Coronary artery (tissue), 2 donors: ENCODE measurements around the gene ZNF474.

Source experiments
- DNase-seq: peaks from one replicate; pipeline ENCODE4 v3.0.0-alpha.2; 2017; ENCODE audit warnings: low spot score
- H3K27ac ChIP-seq, 2 donors: fragments of 200-600 bp; sonication (generic); one replicate each; pipeline ENCODE4 v1.5.1; 2016 to 2019
- H3K4me3 ChIP-seq: fragments of 200-600 bp; sonication (generic); 2 replicates; pipeline ENCODE4 v1.5.1; 2016; ENCODE audit warnings: mild to moderate bottlenecking, moderate library complexity
- TF ChIP-seq, protein P1 (sequence below): fragments of 200-600 bp; sonication (generic); IDR thresholded peaks from one replicate; pipeline ENCODE4 v1.5.1; 2019; ENCODE audit warnings: antibody characterized with exemption

ZNF474 gene

DNA sequence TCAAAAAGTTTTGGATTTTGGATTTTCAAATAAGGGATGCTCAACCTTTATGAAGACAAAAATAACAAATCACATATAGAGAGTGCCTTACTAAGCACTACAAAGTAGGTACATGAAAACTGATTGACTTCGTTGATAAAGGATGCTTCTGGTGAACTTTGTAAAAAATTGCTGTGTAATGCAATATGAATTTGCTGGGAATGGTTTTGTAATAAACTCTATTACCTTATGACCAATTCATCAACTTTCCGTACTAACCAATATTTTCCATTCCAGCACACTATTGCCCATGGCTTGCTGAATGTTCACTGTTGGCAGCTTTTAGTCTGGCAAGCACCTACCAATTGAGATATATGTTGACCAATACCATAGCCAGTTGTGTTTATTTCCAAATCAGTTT lies 23.4 kb upstream of the ZNF474 start:
- TF ChIP-seq, protein P1, sequence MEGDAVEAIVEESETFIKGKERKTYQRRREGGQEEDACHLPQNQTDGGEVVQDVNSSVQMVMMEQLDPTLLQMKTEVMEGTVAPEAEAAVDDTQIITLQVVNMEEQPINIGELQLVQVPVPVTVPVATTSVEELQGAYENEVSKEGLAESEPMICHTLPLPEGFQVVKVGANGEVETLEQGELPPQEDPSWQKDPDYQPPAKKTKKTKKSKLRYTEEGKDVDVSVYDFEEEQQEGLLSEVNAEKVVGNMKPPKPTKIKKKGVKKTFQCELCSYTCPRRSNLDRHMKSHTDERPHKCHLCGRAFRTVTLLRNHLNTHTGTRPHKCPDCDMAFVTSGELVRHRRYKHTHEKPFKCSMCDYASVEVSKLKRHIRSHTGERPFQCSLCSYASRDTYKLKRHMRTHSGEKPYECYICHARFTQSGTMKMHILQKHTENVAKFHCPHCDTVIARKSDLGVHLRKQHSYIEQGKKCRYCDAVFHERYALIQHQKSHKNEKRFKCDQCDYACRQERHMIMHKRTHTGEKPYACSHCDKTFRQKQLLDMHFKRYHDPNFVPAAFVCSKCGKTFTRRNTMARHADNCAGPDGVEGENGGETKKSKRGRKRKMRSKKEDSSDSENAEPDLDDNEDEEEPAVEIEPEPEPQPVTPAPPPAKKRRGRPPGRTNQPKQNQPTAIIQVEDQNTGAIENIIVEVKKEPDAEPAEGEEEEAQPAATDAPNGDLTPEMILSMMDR: no peak
- DNase-seq: no peak
- Histone ChIP-seq H3K4me3 (no peak overlapping the region), H3K27ac (no peak overlapping the region)

GRCh38 chr5:122107016-122107415 lies 22.3 kb upstream of the ZNF474 start:
- no peak overlapping the region for H3K27ac ChIP-seq
- no peak overlapping the region for H3K4me3 ChIP-seq
- TF ChIP-seq, protein P1: no peak
- DNase-seq: no peak

DNA sequence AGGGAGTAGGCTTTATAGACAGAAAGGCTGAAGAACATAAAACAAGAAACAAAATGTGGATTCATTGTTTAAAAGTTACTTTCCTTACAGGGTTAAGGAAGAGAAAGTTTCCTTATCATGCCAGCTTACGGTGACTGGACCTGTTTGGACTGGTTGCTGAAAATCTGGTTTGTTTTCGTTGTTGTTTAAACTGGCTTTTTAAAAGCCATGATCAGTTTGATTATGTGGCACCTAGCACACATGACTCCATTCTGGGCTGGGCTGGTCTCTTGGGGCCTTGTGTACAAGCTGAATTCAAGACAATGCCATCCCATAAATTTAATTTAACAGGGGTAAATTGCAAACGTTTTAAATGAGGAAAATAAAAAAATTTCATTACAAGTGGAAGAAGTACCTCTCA lies 18.4 kb upstream of the ZNF474 start:
- TF ChIP-seq, protein P1: no peak
- Histone ChIP-seq H3K4me3 (no peak overlapping the region), H3K27ac (no peak overlapping the region)
- DNase-seq: no peak

DNA sequence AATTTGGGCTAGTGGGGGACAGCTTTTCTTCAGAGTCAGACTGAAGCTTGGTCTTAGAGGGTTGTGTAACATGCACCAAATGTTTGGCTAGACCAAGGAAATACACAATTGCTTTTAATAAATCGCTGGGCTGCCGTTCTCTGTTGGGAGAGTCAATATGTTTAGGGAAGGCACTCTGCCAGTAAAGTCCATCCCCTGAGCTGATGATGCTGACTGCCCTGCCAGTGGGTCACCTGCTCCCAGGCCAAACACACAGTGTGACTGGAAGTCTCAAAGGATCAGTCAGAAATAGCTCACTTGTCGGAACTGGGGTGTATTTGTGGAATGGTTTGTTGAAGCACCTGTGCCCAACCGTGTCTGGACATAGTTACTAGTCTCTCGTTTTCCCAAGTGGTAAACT lies 17.9 kb upstream of the ZNF474 start:
- DNase-seq: no peak
- Histone ChIP-seq H3K27ac (no peak overlapping the region), H3K4me3 (no peak overlapping the region)
- TF ChIP-seq, protein P1: no peak

DNA sequence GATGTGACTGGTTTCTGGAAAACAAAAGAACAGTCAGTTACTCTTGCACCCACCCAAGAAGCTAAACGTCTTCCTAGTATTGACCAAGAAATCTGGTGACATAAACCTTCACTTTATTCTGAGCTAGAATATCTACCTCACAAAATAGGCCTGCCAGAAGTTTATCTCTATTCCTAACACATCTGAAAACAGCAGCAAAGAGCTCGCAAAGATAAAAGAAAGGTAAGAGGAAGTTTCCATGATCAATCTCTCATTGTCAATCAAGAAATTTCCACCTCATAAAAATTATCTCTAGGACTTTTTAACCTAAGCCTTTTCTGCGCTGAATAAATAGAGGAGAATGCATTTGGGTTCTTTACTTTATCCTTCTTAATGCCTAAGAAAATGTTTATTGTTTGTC lies 17.3 kb upstream of the ZNF474 start:
- DNase-seq: no peak
- H3K27ac ChIP-seq: no peak overlapping the region
- TF ChIP-seq, protein P1: no peak
- H3K4me3 ChIP-seq: no peak overlapping the region

- no peak overlapping the region for H3K4me3 ChIP-seq
- TF ChIP-seq, protein P1: no peak
- H3K27ac ChIP-seq: no peak overlapping the region
- no peak for DNase-seq
These were observed 16.4 kb upstream of the ZNF474 start for GRCh38 chr5:122112733-122113558.

- Histone ChIP-seq H3K4me3 (no peak overlapping the region), H3K27ac (no peak overlapping the region)
- TF ChIP-seq, protein P1: no peak
- no peak for DNase-seq
These were observed 14.8 kb upstream of the ZNF474 start for GRCh38 chr5:122114501-122114900.
